ENCODE data around the gene RPL18. TPM values are rescaled to one million over a fixed set of nuclear protein-coding genes. Genes with fewer than 3 reads are reported as not detected.
"Not testable (repeated sequence)": the region's sequence is repeated elsewhere in the genome, so short reads cannot be mapped to it uniquely, and the experiment has no call there.

The RPL18 gene
- total RNA-seq = 1,454 TPM

DNA sequence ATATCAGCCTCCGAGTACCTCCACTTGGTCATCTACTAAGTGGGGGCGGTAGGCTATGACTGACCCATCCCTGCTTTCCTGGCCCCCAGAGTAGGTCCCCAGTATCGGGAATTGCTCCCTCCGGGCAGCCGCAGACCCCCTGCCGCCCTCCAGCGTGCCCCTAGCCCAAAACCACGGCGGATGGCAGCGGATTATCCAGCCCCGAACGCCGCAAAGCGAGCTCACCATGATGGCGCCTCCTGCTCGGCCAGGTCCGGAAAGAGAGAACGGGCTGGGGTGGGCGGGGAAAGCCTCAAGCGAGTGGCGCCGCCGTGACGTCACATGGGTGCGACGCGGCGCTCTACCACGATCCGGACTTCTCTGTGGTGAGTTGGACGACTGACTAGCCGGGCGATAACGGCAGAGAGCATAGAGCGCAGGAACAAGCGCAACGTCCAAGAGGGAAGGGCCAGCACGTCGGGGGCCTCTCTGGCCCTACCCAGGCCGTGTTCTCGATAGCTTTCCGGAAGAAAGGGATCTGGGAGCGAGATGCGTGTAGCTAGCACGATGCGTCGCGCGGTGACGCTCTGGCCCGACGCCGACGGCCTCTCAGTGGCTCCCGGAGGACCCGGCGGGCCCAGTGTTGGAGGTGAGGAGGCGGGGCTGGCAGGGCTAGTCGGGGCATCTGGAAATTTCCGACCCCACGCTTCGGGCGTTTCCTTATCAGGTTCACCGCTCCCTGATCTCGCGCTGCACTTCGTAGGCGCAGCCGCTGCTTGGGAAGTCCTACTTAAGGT, at the start of gene RPL18, which contains the start of gene SPHK2:
Gene RPL18, minus strand, starts transcription at position 263 of the 776 bp plus-strand sequence. Its CDS starts 35 bp downstream, at position 228.
Gene SPHK2, plus strand, starts transcription at position 591 of the 776 bp plus-strand sequence. CDS start 1,009 bp downstream, outside the sequence.
- peak; percentile 100 for DNase-seq

DNA sequence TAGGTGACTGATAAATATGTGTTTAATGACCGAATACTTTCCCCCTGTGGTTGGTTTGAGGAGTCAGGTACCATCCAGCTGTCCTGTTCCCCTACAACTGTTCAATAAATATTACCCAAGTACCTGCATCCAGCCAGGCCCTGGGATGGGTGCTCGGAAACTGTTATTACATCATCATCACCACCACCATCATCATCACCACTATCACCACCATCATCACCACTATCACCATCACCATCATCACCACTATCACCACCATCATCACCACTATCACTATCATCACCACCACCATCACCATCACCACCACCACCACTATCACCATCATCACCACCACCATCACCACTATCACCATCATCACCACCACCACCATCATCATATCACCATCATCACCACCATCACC, 49.8 kb upstream of the RPL18 start:
- no peak for DNase-seq

GRCh38 chr19:48668332-48668731, 49.4 kb upstream of the RPL18 start:
- no peak for DNase-seq

DNA sequence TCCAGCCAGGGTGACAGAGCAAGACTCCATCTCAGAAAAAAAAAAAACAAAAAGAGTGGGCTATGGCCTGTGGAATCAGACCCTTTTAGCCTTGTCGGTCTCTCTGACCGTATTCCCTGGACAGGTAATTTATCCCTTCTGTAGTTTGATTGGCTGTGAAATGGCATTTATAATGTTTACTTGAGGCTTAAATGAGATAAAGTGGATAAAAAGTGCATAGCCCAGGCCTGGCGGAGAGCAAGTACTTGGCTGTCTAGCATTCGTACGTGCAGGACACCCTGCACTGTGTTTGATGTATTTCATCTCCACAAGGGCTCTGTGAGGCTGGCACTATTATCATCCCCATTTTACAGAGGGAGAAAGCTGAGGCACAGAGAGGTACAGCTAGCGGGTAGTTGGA, 46.8 kb upstream of the RPL18 start:
- DNase-seq = no peak

DNA sequence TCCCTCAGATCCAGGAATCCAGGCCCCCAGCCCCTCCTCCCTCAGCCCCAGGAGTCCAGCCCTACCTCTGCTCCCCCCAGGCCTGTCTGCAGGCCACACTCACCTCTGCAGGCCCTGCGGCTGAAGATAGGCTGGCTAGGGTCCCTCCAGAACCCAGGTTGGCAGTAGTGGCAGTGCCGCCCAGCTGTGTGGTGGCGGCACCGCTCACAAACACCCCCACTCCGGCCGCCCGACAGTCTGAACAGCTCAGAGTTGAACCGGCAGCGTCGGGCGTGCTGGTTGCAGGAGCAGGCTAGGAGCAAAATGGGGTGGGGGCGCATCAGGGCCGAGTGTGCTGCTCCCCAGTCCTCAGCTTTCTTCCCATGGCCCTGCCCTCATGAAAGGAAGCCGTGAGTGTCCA, 45.5 kb upstream of the RPL18 start:
- no peak for DNase-seq

DNA sequence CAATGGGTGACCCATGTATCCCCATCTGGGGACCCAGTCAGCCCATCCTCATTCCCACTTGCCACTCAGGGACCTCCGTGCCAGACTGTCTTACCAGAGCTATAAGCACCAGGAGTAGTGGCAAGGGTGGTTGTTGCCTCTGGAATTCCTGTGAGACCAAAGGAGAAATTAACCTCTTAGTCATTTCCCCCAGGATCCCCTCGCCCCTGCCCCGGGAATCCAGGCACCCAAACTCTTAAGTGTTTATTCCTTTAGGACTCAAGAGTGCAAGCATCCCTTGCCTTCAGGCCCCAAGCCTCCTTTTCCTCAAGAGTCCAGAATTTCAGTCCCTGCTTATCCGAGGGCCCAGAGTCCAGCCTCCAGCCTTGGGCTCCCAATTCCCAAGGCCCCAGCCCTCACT, 44.7 kb upstream of the RPL18 start:
- DNase-seq = no peak

GRCh38 chr19:48661711-48662090, 42.7 kb upstream of the RPL18 start:
- DNase-seq = no peak

DNA sequence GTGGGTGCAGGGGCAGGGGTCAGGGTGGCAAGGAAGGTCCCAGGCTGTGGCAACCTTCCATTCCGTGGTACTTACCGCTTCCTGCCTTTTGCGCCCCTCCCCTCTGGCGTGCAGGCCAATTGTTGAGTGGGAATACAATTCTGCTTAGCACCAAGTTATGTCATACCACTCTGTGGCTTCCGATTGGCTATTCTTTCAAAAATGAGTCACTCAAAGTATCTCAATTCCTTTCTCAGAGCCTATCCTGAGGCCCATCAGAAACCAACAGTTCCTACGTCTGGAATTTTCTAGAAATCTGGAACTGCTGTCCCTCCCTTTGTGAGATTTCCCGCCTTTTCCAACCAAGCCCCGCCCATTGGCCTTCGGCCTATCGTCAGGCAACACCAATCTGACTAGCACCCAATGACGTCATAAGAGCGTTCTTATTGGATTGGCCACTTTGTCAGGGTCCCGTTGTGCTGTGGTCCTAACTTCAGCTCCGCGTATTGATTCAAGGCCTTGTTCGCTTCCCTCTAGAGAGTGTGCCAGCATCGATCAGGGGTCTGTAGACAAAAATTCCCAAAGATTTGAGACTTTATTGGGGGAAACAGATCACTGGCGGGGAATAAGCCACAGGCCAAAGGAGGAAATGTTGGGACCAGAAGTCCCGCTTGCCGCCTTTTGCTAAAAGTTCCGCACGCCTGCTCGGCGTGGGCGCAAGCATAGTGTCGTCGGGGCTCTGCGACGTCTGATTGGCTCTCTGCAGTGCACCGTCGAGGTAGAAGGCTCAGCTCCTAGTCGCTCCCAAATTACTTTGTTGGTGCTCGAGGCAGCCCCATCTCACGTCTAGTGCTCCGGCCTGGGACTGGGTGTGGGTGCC, 42.1 kb upstream of the RPL18 start:
- peak; percentile 90 for DNase-seq

DNA sequence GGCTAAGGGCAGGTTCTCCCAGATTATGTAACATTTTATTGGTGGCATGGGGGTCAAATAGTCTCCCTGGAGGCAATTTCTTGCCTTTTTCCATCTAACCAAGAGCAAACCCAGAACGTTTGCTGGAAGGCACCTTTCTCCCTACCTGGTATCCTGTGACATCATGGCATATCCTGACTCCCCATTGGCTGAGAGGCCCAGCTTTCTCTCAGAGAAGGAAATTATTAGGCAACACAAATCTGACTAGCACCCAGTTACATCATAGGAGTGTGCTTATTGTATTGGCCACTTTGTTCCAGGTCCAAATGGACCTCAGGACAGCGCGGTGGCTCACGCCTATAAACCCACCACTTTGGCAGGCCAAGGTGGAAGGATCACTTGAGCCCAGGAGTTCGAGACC, 40.8 kb upstream of the RPL18 start:
- no peak for DNase-seq

DNA sequence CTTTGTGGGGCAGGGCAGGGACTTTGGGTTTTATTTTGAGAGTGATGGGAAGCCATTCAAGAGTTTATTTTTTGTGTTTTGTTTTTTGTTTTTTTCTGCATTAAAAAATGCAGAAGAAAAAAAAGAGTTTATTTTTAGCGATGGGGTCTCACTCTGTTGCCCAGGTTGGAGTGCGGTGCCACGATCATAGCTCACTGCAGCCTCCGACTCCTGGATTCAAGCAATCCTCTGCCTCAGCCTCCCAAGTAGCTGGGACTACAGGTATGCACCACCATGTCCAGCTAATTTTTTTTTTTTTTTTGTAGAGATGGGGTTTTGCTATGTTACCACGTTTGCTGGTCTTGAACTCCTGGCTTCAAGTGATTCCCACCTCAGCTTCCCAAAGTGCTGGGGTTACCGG, 39.5 kb upstream of the RPL18 start:
- no peak for DNase-seq

- DNase-seq = not testable (repeated sequence)
Observed at GRCh38 chr19:48657828-48658227, 38.9 kb upstream of the RPL18 start.

- DNase-seq = peak; percentile 46
Observed at GRCh38 chr19:48656840-48657474, 38.0 kb upstream of the RPL18 start.

- peak; percentile 12 for DNase-seq
Observed at GRCh38 chr19:48654299-48655059, 35.5 kb upstream of the RPL18 start.

DNA sequence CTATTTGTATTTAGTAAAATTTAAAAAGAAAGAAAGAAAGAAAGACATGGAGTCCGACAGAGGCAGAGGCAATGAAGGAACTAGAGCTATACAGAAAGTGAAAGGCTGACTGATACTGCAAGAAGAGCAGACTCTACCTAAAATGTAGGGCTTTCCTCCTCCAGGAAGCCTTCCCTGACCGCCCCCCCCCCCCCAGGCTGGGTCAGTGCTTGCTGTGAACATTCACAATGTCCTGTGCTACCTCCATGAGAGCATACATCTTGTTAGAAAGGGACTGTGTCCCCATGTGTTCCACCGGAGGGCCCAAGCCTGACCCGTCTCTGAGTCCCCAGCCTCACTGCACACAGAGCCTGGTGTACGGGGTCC, 32.7 kb upstream of the RPL18 start:
- DNase-seq = no peak

GRCh38 chr19:48650974-48651682, 32.1 kb upstream of the RPL18 start:
- no peak for DNase-seq

- no peak for DNase-seq
Observed at GRCh38 chr19:48648134-48648533, 29.2 kb upstream of the RPL18 start.

DNA sequence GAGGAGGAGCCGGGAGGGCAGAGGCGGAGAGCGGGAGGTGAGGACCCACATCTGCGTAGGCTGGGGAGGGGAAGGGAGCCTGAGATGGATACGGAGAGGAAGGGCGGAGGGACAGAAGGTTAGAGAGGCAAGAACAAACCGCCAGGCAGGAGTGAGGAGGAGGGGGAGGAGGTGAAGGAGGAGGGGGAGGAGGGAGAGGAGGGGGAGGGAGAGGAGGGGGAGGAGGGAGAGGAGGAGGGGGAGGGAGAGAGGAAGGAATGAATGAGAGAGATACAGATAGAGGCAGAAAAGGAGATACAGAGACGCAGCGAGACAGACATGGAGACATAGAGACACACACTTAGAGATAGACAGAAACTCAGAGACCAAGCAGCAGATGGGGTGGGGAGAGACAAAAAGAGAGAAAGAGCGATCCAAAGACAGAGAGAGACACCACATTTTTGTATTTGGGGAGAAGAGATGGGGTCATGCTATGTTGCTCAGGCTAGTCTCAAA, 27.8 kb upstream of the RPL18 start:
- no peak for DNase-seq

DNA sequence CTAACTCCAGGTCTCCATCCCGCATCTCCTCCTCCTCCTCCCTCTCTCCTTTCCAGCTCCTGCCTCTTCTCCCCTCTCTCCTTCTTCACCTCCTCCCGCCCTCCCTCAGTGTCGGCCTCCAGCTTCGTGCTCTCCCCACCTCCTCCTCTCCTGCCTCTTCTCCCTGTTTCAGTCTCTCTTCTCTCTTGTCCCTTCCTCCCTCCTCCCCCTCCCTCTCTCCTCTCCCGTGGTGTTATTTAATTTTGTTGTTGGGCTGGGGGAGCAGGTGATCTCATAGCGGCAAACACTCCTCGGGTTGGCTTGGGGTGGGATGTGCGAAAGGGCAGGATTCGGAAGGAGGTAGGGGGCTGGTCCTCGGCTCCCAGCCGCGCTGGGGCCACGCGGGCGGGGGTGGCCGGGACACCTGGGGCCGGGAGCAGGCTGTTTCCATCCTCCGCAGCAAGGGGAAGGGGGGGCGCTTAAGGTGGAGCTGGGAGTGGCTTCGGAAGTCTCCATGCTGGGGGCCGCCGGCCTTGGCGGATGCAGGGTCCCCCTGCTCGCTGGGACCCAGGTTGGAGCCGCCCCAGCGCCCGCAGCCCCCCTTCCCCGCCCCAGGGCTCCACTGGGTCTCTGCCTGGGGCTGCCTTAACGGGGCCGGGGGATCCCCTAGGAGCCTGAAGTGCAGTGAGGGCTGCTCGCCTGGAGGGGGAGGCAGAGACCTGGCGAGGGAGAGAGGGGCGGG, 27.2 kb upstream of the RPL18 start, which contains the start of gene CA11:
Gene CA11, minus strand, starts transcription at position 187 of the 721 bp plus-strand sequence. CDS start 555 bp downstream, outside the sequence.
- peak; percentile 84 for DNase-seq

DNA sequence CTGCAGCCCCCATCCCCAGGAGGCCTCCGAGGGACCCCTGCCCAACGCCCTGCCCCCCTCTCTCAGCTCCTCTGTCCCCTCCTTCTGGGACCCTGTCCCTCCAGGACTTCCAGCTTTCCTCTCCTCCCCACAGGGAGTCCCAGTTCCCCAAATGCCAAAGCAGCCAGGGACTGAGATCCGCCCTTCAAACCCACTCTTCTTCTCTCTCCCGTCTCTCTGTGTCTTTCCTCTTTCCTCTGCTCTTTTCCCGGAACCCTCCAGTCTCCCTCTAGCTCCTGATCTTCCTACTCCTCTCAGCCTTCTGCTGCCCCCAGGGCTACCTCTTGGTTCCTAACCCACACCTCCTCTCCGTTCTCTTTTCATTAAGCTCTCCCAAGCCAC, 26.6 kb upstream of the RPL18 start:
- no peak for DNase-seq

GRCh38 chr19:48644839-48645619, 26.1 kb upstream of the RPL18 start:
- DNase-seq = peak; percentile 73
